ENCODE results near the gene HMX1.

HMX1 gene

DNA sequence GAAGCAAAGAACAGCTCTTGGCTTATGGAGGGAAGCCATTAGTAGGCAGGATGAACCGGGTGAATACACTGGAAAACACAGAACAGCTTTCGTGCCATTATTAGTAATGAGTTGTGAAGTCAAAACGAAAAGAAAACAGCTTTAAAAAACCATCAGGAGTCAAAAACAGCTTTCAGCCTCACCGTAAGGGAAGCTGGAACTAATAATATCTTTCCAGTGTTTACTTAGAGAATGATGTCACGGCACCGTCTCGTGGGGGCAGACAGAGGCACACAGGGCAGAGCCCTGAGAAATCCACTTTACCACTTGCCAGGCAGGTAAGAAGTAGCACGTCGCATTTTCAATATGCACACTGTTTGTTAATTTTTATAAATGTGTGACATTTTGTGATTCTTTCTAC is 37.9 kb upstream of the HMX1 start:
- DNase-seq = no peak

- DNase-seq = no peak
These were observed 36.7 kb upstream of the HMX1 start for GRCh38 chr4:8908206-8908893.

- no peak for DNase-seq
These were observed 36.1 kb upstream of the HMX1 start for GRCh38 chr4:8907596-8908205.

GRCh38 chr4:8906991-8907595 is 35.5 kb upstream of the HMX1 start:
- DNase-seq = no peak

GRCh38 chr4:8906668-8906970 is 35.0 kb upstream of the HMX1 start:
- DNase-seq = no peak

DNA sequence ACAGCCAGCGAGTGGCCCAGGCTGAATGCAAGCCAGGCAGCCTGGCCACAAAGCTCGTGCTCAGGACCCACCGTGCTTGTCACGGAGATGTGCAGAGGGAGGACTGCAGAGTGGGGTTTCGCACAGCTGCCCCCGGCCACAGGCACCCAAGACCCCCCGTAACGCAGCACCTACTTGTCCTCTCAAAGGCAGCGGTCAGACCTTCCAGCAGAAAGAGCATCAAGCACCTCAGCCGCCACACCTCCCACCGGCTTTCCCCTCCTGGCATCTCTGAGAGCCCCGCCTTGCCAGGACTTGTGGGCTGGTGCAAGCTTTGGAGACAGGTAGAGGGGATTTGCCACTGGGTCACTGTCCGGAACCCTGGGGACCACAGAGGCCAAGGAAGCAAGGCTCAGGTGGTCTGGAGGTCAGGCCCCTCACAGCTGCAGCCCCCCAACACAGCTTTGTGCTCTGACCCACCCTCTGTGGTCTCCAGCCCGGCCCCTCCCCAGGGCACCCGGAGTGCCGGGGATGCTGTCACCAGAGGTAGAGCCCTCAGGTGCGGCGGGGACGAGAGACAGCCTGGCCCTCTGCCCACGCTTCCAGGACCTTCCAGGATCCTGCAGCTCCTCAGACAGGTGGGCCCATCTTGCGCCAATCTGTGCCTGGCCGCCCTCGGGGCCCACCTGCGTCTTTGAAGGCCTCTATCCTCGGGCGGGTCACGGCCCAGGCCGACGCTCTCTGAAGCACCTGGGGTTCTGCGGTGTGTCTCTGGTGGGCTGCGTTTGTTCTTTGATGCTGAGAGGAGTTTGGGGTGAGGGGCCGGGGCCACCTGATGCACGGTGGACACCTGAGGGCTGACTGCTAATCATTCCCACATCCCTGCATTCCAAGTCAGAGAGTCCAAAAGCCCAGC is 34.4 kb upstream of the HMX1 start:
- DNase-seq = no peak

- DNase-seq = no peak
These were observed 33.7 kb upstream of the HMX1 start for GRCh38 chr4:8905226-8905772.

DNA sequence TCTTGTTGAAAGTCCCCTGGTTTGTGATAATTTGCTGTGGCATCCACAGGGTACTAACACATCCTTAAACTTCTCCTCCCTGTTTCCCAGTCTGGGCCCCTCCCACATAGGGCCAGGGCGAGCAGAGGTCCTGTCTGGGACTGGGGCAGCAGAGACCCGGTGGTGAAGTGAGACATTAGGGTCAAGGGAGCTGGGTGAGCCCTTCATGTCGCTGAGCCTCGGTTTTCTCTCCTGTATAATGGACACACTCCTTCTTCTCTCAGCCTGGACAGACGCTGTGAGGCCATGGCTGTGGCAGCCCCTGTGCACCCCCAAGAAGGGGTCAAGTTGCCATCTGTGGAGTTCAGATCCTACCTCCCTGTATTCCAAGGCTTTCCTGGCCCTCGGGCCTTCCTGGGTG is 33.0 kb upstream of the HMX1 start:
- DNase-seq = no peak

- DNase-seq = no peak
These were observed 32.4 kb upstream of the HMX1 start for GRCh38 chr4:8904041-8904501.

DNA sequence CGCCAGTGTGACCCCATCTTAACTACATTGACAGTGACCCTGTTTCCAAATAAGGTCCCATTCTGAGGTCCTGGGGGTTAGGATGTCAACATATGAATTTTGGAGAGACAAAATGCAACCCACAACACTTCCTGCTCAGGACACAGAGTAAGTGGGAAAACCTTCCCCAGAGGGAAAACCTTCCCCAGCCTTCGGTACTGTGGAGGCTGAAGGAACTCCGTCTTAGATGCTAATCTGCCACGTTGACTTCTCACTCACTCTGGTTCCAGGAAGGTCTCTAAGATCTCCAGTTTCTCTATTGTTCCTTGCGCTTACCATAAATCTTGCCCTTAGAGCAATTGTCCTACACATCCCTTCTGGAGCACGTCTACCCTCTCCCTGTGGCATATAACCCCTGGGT is 29.7 kb upstream of the HMX1 start:
- no peak for DNase-seq

GRCh38 chr4:8900588-8900987 is 28.9 kb upstream of the HMX1 start:
- no peak for DNase-seq

- DNase-seq = no peak
These were observed 26.8 kb upstream of the HMX1 start for GRCh38 chr4:8898419-8898818.

DNA sequence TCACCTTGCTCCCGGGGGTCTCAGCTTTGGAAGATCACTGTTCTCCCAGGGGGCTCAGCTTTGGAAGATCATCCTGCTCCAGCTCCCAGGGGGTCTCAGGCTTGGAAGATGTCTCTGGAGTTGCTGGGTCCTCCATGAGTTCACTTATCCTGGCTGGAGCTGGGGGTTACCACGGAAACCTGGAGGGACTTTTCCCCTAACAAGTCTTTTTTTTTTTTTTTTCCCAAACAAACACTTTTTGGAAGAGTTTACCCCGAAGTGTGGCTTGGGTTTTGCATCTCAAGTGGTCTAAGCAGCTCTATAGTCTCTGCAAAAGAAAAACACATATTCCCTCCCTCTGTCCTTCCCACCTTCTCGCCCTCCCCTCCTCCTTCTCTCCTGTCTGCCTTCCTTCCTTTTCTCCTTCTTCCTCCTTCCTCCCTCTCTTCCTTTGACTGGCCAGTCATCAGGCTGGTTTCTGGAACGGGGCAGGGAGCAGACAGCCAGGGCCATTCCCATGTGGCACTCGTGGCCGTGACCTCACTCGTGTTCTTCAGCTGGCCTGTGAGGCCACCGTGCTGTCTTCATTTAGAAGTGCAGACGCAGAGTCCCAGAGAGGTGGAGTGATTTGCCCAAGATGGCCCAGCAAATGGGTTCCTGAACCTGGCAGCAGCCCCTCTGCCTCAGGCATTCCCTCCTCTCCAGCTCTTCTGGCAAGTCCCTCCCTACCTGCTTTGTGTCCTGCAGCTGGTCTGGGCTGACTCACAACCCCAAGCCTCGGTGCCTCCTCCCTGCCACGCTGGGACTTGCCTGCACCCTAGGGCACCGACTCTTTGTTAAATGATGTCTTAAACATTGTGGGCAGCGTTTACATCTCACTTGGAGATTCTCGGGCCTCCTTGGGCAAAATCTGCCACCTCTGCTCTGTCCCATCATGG is 25.9 kb upstream of the HMX1 start:
- DNase-seq = no peak

GRCh38 chr4:8896506-8896905 is 24.9 kb upstream of the HMX1 start:
- no peak for DNase-seq

DNA sequence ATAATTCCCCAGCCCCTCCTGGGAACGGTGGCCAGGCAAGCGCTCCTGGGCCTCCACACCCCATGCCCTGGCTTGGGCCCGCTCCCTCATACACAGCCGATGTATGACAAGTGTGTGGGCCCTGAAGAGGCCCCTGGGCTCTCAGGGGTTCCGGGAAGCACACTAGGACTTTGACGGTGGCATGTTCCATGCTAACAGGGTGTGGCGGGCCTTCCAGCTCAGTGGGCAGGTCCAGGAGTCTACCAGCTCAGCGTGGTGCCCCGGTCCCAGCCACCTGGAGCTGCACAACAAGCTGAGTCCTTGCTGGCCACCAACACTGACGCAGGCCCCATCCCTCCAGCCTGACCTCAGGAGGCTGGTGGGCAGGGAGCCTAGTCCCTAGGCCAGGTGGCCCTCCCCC is 24.4 kb upstream of the HMX1 start:
- no peak for DNase-seq

DNA sequence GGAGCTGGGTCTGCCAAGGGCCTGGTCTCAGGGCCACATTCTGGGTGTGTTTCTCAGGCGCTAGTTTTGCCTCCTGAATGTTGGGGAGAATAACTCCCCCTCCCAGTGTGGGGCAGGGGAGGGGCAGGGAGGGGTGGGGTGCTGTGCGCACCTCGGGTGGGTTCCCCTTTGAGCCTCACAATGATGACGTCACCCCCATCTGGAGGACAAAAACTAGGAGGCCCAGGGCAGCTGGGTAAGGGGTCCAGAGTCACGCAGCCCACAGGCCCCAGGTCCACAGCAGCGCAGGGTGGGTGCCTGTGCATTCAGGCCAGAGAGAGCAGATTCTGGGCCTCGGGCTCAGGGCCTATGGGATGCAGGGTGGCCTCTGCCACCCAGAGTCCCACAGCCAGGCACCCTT is 23.7 kb upstream of the HMX1 start:
- no peak for DNase-seq

DNA sequence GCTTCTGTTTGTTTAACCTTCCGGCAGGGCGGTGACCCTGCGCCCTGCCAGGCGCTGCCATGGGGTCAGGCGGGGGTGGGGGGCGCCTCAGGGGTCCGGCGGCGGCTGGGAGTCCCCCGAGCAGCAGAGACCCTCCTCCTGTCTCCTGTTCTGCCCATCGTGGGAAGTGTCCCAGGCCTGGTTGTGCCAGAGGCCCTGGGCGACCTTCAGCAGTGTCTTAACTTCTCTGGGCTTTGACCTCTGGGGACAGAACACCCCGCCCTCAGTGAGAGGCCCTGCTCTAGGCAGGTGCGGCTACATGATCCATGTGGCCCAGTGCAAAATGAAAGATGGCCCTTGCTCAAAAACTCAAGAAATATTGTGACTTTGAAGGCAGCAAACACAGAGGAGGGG is 22.8 kb upstream of the HMX1 start:
- no peak for DNase-seq

GRCh38 chr4:8893624-8894423 is 22.2 kb upstream of the HMX1 start:
- no peak for DNase-seq

- no peak for DNase-seq
These were observed 21.6 kb upstream of the HMX1 start for GRCh38 chr4:8893227-8893623.

GRCh38 chr4:8892556-8893226 is 21.1 kb upstream of the HMX1 start:
- DNase-seq = no peak

All from NCI-H187 treated with DMSO at 0.1 percent for 48 hours (cell line).